Superior temporal gyrus (tissue), 1 donor: ENCODE data around the gene CPT1C.

Experiments
- DNase-seq: peaks from one replicate; pipeline ENCODE4 v3.0.0-alpha.2; 2016; ENCODE audit errors: extremely low spot score

Gene CPT1C

GRCh38 chr19:49755956-49756355 is 65.0 kb downstream of the CPT1C start:
- DNase-seq, result no peak

DNA sequence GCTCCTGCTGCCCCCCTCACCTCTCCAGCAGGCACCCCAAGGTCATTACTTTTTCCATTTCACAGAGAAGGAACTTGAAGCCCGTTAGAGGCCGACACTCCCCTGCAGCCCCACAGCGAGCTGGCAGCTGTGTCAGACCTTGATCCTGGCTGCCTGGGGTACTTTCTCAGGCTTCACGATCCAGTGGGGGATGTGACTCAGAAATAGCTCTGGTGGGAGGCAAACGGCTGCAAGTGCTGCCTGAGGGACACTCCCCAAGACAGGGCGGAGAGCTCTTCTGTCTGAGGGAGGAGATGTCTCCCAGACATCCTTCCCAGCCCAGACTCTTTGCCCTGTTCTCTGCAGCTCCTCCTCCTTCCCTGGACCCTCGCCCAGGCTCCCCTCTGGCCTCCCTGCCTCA is 67.4 kb downstream of the CPT1C start:
- DNase-seq, result no peak

GRCh38 chr19:49761249-49761624 is 70.3 kb downstream of the CPT1C start:
- DNase-seq, result no peak

DNA sequence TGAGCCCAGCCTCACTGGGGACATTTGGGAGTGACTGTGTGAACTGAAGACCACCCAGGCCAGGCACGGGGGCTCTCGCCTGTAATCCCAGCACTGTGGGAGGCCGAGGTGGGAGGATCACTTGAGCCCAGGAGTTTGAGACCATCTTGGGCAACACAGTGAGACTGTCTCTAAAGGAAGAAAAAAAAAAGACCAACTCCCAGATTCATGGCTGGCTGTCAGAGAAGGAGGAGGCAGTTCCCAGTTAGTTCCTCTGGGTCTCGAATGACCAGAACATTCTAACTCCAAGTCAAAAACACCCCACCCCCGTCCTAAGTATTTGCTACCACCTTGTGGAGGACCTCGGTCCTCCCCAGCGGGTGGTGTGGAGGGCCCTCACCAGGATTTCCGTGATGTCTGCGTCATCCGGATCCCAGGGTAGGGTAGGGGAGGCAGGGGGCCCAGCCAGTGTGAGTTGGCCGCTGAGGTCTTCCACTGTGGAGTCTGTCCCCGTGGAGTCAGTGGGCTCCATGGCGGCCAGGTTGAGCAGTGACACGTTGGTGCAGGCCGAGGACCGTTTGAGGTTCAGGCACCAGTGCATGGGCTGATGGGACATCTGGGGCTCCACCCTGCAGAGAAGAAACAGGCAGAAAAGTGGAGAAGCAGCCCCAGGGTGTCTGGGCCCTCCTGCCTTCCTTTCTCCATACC is 70.9 kb downstream of the CPT1C start:
- DNase-seq, result no peak

- DNase-seq, result no peak
Measured at GRCh38 chr19:49763230-49763629, 72.3 kb downstream of the CPT1C start, which contains the start of gene TSKS. Gene TSKS, minus strand, starts transcription at chr19:49763306. Its CDS starts 59 bp downstream, at chr19:49763247.
